Keratinocyte (primary cell): ENCODE data around the gene ATP4A. TPM values are rescaled to one million over a fixed set of nuclear protein-coding genes. Genes with fewer than 3 reads are reported as not detected.
A peak's percentile ranks its signal among the peaks of the same experiment; 100 is the strongest.

ENCODE experiments used
- DNase-seq: peaks from one replicate; pipeline ENCODE4 v3.0.0-alpha.2; 2011; ENCODE audit warnings: low read depth, missing footprints, low spot score
- FAIRE-seq: peaks from 2 replicates; lab custom pipeline; 2011; peaks lifted over from hg19 to GRCh38; lab: Jason Lieb, UNC
- H2AFZ ChIP-seq: 2 replicates; pipeline ENCODE4 v1.6.0; 2012; ENCODE audit warnings: low read length, control low read depth, inconsistent platforms; ENCODE audit not compliant: control insufficient read depth
- H3K27ac ChIP-seq: 2 replicates; pipeline ENCODE4 v1.5.1; 2011; ENCODE audit warnings: low read length; ENCODE audit not compliant: control insufficient read depth, insufficient read depth
- H3K27me3 ChIP-seq: 3 replicates; pipeline ENCODE4 v1.6.0; 2011; ENCODE audit warnings: low read length; ENCODE audit not compliant: control insufficient read depth, insufficient read depth; ENCODE audit errors: extremely low read depth
- H3K36me3 ChIP-seq, 2 experiments: 2 replicates in 1 of 2; 3 replicates in 1 of 2; pipeline ENCODE4 v1.5.1; 2011; ENCODE audit warnings: low read length in 2 of 2, mild to moderate bottlenecking in 1 of 2; ENCODE audit not compliant: control insufficient read depth in 2 of 2, insufficient read depth in 2 of 2; ENCODE audit errors: extremely low read depth in 1 of 2
- H3K4me1 ChIP-seq: 3 replicates; pipeline ENCODE4 v1.5.1; 2011; ENCODE audit warnings: low read length; ENCODE audit not compliant: control insufficient read depth, insufficient read depth; ENCODE audit errors: extremely low read depth
- H3K4me2 ChIP-seq: 3 replicates; pipeline ENCODE4 v1.6.0; 2011; ENCODE audit warnings: low read depth, low read length; ENCODE audit not compliant: control insufficient read depth, insufficient read depth; ENCODE audit errors: extremely low read depth
- H3K4me3 ChIP-seq, 3 experiments: fragments of 200-600 bp in 1 of 3; sonication (generic) in 1 of 3; 2 replicates in 2 of 3; 3 replicates in 1 of 3; pipeline ENCODE4 v1.5.1; 2011 to 2016; ENCODE audit warnings: low read length in 3 of 3, mild to moderate bottlenecking in 3 of 3, control low read depth in 2 of 3, inconsistent platforms in 1 of 3, low read depth in 1 of 3, mixed read lengths in 1 of 3, mixed run types in 1 of 3, moderate library complexity in 1 of 3; ENCODE audit not compliant: control insufficient read depth in 2 of 3, insufficient read depth in 2 of 3; ENCODE audit errors: extremely low read depth in 1 of 3
- H3K79me2 ChIP-seq: 2 replicates; pipeline ENCODE4 v1.6.0; 2012; ENCODE audit warnings: low read length; ENCODE audit not compliant: control insufficient read depth, insufficient read depth
- H3K9ac ChIP-seq: 3 replicates; pipeline ENCODE4 v1.6.0; 2011; ENCODE audit warnings: low read length; ENCODE audit not compliant: control insufficient read depth, insufficient read depth; ENCODE audit errors: extremely low read depth
- H3K9me1 ChIP-seq: 3 replicates; pipeline ENCODE4 v1.6.0; 2011; ENCODE audit warnings: low read length; ENCODE audit not compliant: control insufficient read depth, insufficient read depth; ENCODE audit errors: extremely low read depth
- H3K9me3 ChIP-seq: 2 replicates; pipeline ENCODE4 v1.5.1; 2012; ENCODE audit warnings: low read depth, low read length; ENCODE audit not compliant: control insufficient read depth
- H4K20me1 ChIP-seq: 3 replicates; pipeline ENCODE4 v1.6.0; 2011; ENCODE audit warnings: low read length; ENCODE audit not compliant: control insufficient read depth, insufficient read depth; ENCODE audit errors: extremely low read depth
- EZH2 ChIP-seq: IDR thresholded peaks from one replicate; pipeline ENCODE4 v1.6.1; 2012; ENCODE audit warnings: inconsistent platforms, mild to moderate bottlenecking, low read length, moderate library complexity
- dilution Hi-C: fragments of 300-500 bp; cut with MboI; formaldehyde crosslinking; loops from one replicate; pipeline ENCODE4 v1.7.0; 2020; ENCODE audit warnings: low sequenced_read_pairs; ENCODE audit not compliant: extremely low pct_ligation_motif_present
- polyA plus RNA-seq, 5 experiments: library from polyadenylated mRNA; depleted of rRNA in 3 of 5; stranded (reverse) in 3 of 5; stranded (forward) in 1 of 5; unstranded in 1 of 5; fragments of >200 nt; gene quantifications; 1 replicate in 1 of 5; 2 replicates in 3 of 5; 3 replicates in 1 of 5; pipeline versions ENCODE4 v1.2.1 to v1.2.3, GENCODE V29; 2011 to 2012; ENCODE audit warnings: missing spikeins in 2 of 5, low read depth in 1 of 5, low replicate concordance in 1 of 5
- TF ChIP-seq, protein P1 (sequence below), 3 experiments: IDR thresholded peaks in 1 of 3; conservative IDR thresholded peaks in 1 of 3; optimal IDR thresholded peaks in 1 of 3; 2 replicates in 2 of 3; 3 replicates in 1 of 3; pipeline versions ENCODE3 to v1.5.1; 2011; ENCODE audit warnings: low read length in 3 of 3, mild to moderate bottlenecking in 3 of 3, moderate library complexity in 2 of 3, control low read depth in 1 of 3, inconsistent platforms in 1 of 3; ENCODE audit not compliant: insufficient read depth in 2 of 3; ENCODE audit errors: extremely low read depth in 1 of 3

Gene ATP4A
- polyA plus RNA-seq, 1 donor (not counting 4 experiments of a cell fraction or from before 2014, with no cell fraction given): not detected

DNA sequence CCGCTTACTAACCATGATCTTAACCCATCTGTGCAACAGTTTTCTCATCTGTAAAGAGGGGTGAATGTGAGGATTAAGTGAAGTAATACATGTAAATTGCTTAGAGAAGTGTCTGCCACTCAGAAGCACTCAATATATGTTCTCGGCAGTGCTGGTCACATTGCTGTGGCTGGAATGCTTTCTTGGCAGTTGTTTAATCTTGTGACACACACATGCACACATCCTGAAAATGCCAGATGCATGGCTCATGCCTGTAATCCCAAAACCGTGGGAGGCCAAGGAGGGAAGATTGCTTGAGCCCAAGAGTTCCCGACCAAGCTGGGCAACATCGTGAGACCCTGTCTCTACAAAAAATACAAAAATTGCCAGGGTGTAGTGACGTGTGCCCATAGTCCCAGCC is 45.1 kb downstream of the ATP4A start:
- H2AFZ ChIP-seq: no peak overlapping the region

DNA sequence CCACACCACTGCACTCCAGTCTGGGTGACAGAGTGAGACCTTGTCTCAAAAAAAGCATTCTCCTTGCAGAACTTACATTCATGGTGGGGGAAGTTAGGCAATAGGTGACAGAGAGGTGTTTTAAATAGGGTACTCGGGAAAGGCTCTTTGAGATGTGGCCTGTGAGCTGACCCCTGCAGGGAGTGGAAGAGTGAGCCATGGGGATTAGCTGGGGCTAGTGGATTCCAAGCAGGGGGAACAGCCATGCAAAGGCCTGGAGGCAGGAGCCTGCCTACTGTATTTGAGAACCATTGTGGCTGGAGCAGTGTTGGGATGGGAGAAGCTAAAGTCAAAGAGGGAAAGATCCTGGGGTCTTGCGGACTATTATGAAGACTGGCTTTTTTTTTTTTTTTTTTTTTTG is 46.1 kb downstream of the ATP4A start:
- Histone ChIP-seq H3K27me3 (peaks cover 5% of the 10 kb centered on the region), H3K36me3 (no peaks in the 10 kb centered on the region), H4K20me1 (no peaks in the 10 kb centered on the region), H3K4me1 (peaks cover 20% of the 10 kb centered on the region), H3K4me2 (no peak overlapping the region), H3K9me1 (no peaks in the 10 kb centered on the region), H3K9me3 (no peaks in the 10 kb centered on the region), H3K27ac (no peak overlapping the region), H3K9ac (no peak overlapping the region), H2AFZ (no peak overlapping the region), H3K79me2 (no peaks in the 10 kb centered on the region), H3K4me3 (no peak overlapping the region)
- TF ChIP-seq EZH2: no peak
- TF ChIP-seq, protein P1, sequence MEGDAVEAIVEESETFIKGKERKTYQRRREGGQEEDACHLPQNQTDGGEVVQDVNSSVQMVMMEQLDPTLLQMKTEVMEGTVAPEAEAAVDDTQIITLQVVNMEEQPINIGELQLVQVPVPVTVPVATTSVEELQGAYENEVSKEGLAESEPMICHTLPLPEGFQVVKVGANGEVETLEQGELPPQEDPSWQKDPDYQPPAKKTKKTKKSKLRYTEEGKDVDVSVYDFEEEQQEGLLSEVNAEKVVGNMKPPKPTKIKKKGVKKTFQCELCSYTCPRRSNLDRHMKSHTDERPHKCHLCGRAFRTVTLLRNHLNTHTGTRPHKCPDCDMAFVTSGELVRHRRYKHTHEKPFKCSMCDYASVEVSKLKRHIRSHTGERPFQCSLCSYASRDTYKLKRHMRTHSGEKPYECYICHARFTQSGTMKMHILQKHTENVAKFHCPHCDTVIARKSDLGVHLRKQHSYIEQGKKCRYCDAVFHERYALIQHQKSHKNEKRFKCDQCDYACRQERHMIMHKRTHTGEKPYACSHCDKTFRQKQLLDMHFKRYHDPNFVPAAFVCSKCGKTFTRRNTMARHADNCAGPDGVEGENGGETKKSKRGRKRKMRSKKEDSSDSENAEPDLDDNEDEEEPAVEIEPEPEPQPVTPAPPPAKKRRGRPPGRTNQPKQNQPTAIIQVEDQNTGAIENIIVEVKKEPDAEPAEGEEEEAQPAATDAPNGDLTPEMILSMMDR (optimal IDR thresholded peaks at IDR 0.05 in 1 of 3, IDR thresholded peaks at IDR 0.05 in 1 of 3, conservative IDR thresholded peaks at IDR 0.05 in 1 of 3; ENCODE audit: extremely low read depth in 1 of 3, insufficient read depth in 2 of 3, low read length in 3 of 3): no peak
- FAIRE-seq: no peak
- dilution Hi-C loops: no loop called here
- DNase-seq: no peak

More for the DNA sequence above, 45.1 kb downstream of the ATP4A start:
- no peak for TF ChIP-seq EZH2
- TF ChIP-seq, protein P1 (optimal IDR thresholded peaks at IDR 0.05 in 1 of 3, IDR thresholded peaks at IDR 0.05 in 1 of 3, conservative IDR thresholded peaks at IDR 0.05 in 1 of 3; ENCODE audit: extremely low read depth in 1 of 3, insufficient read depth in 2 of 3, low read length in 3 of 3): no peak
- Histone ChIP-seq H3K27ac (peak overlapping the region; percentile 8), H3K4me1 (peaks cover 20% of the 10 kb centered on the region), H3K9me3 (no peaks in the 10 kb centered on the region), H4K20me1 (no peaks in the 10 kb centered on the region), H3K27me3 (peaks cover 5% of the 10 kb centered on the region), H3K79me2 (no peaks in the 10 kb centered on the region), H3K4me3 (no peak overlapping the region), H3K9ac (no peak overlapping the region), H3K36me3 (no peaks in the 10 kb centered on the region), H3K9me1 (no peaks in the 10 kb centered on the region), H3K4me2 (no peak overlapping the region)
- dilution Hi-C loops: no loop called here
- FAIRE-seq (peak; percentile 89), DNase-seq (no peak)
